Stimulated activated CD4-positive, alpha-beta T cell treated with anti-CD3 and anti-CD28 coated beads, Interleukin-1b, Interleukin-23, amount 100 ng/mL, for 4 hours (primary cell): Measurements from ENCODE around the gene RASGRP2.
A peak's percentile ranks its signal among the peaks of the same experiment; 100 is the strongest.

Source experiments
- DNase-seq, 2 donors: peaks; one replicate each; pipeline ENCODE4 v3.0.0-alpha.2; 2020; ENCODE audit warnings: low read depth in 2 of 2

The RASGRP2 gene

GRCh38 chr11:64771861-64772260 is 27.9 kb upstream of the RASGRP2 start:
- no peak for DNase-seq

DNA sequence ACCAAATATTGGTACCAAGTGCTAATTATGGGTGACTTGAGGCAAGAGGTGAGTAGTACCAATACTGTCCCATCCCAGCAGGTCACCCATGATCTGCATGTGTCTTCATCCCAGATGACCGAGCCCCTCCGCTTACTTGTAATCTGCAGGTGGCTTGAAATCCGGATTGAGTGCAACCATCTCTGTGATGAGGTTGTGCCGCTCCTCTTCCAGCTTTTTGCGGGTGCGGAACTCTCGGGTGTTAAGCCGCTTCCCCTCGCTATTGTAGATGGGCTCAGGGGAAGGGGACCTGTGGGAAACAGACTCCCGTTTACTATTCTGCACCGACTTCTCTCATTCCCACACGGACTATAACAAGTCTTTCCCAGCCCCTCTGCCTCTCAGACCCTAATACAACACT is 26.2 kb upstream of the RASGRP2 start:
- no peak for DNase-seq

- DNase-seq, result no peak
Measured at GRCh38 chr11:64769283-64769682, 25.3 kb upstream of the RASGRP2 start.

DNA sequence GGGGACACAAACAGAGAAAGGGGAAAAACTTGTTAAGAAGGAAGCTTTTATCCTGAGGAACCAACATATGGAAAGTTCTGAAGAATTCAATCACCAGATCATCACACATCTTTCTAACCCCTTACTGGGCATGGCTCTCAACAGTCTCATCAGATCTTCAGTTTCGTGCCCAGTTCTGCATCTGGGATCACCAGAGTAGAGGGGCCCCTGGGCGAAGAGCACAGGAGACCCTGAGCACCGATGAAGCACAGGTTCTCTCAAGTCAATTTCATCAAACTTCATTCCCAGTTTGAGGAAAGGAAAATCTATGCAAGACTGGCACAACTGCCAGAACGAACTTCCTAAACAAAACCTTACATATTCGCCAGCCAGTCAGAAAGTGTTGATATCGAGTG is 24.4 kb upstream of the RASGRP2 start:
- DNase-seq, result no peak

GRCh38 chr11:64767344-64768299 is 23.7 kb upstream of the RASGRP2 start:
- DNase-seq, result peak; percentile 65 to 73

DNA sequence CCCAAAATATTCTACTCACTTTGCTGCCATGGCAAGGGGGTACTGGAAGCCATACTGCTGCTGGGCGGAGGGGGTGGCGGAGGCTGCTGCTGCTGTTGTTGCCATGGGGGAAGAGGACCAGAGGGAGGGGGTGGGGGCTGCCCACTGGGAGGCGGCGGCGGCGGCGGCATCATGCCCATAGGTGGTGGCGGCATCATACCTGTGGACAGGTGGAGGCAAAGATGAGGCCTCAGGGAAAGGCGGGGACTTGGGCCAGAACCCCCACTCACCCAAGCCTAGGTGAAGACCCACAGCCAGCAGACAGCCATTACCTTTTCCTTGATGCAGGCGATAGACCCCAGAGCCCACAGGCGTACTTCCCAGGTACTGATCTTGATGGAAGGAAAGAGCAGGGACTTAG is 22.9 kb upstream of the RASGRP2 start:
- DNase-seq, result no peak

DNA sequence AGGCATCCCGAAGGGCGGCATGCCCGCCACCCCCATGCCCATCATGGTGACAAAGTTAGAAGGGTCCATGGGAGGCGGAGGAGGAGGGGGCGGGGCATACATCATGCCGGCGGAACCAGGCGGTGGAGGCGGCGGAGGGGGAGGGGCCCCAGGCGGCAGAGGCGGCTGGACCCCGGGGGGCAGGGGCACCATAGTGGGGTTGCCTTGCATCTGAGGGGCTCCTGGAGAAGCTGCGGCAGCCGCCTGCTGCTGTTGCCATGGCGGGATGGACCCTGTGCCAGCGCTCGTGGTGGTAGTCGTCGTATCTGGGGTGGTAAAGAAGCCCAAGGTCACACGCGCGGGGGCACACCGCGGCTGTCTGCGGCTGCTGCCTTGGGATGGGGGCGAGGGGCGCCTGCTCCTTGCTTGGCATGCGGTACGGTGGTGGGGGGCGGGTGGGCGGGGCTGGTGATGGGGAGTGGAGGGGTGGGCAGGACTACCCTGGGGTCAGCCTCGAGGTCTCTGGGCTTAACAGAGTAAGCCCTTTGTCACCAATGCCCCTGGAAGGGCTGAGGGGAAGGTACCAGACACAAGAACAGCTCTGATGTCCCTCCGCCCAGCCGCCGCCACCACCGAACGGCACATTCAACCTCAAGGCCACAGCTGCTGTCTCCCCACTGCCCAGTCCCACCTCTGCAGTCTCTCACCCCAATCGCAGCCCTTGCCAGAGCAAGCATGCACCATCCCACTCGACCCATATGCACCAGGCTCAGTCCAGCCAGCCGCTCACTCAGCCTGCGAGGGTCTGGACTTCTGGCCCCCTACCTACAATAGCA is 22.1 kb upstream of the RASGRP2 start:
- DNase-seq, result no peak

- DNase-seq, result no peak
Measured at GRCh38 chr11:64765291-64765850, 21.4 kb upstream of the RASGRP2 start.

DNA sequence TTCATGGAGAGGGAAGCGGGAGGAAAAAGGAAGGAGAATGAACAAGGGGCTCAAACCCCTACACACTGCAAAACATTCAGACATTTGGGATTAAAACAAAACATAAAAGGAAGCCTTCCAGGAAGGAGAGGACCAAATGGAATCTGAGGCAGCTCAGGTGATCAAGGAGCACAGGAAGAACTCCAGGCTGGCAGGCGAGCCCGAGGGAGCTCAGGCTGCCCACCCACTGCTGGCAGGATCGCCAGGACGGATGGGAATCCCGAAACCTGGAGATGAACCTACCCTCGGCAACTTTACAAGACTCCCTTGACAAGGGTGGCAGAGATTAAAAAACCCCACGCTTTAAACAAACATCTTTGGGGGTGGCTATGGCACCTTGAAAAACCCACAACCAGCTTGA is 20.8 kb upstream of the RASGRP2 start:
- DNase-seq, result no peak

DNA sequence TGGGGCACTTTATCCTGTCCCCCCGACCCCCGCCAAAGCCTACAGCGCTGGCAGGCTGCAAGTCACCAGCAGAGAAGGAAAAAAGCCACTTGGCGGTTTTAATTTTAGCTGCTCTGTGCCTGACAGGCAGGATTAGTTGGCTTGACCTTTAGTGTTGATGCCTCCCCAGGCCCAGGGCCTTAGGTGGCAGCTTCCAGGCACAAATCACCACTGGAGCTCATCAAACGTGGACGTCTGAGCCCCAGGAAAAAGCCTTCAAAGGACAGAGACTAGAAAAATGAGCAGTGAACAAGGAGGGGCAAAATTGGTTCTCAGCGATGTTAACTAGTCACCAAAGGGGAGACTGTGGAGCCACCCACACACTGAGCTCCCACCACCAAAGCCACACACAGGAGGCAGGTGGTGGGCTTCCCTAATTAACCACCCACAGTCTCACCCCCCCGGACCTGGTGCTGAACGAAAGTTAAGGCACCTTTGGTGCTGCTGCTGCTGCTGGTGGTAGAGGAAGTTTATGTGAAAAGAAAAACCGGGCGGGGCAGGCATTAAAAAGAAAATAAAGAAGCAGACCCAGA is 20.2 kb upstream of the RASGRP2 start:
- DNase-seq, result no peak

DNA sequence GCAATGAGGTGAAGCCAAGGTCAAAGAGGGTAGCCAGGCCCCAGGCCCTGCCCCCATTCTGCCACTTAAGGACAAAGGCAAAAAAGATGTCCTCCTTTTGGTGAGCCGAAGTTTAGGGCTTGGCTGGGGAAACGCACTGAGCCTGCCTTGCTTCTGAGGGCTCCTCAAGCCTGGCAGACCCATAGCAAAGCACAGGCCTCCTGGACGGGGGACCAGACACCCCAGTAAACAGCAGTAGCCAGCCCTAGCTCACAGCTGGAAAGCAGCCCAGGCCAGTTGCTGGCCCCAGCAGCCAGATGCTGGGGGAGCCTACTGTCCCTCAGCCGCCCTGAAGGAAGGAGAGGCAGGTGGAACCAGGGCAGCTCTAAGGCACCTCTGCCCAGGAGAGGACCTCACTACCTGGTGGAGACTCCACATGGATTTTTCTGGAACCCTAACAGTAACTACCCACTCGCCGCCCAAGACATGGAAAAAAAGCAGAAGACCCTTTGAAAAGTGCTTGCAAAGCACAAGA is 19.6 kb upstream of the RASGRP2 start:
- DNase-seq, result no peak

DNA sequence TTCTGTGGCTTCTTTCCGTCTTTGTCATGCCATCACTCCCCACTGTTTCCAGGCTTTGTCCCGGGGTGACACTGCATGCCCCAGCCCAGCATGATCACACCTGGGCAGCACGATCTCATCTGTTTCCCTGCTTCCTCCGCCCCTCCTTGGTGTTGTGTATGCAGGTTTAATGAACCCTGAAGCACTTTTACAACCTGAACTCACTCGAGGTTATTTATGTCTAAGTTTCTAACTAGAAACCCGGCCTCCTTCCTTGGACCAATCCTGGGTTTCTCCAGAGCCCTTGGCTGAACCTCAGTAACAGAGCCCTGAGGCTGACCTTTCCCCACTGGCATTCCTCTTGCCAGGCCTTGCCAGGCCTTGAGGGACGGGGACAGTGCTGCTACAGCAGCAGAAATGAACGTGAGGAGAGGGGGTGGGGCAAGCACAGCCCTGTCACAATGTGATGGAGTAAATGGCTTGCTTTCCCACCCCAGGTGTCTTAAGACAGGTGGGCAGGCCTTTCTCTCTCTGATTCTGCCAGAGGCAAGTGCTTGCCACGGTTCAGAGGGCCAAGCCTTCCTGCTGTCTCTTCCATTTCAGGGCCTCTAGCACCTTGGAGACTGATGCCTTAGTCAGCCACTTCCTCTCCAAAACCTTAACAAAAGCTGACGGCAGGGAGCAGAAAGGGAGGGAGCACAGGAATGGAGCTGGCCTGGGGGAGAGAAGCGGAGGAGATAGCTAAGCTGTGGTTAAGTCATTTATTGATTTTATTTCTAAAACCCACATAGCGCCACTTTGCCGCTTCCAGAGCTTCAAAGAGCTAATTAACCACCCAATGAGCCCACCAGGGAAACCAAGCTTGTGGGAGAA is 19.0 kb upstream of the RASGRP2 start:
- DNase-seq, result no peak

- no peak for DNase-seq
Measured at GRCh38 chr11:64762277-64762673, 18.3 kb upstream of the RASGRP2 start.

- no peak for DNase-seq
Measured at GRCh38 chr11:64760759-64761420, 16.9 kb upstream of the RASGRP2 start.

DNA sequence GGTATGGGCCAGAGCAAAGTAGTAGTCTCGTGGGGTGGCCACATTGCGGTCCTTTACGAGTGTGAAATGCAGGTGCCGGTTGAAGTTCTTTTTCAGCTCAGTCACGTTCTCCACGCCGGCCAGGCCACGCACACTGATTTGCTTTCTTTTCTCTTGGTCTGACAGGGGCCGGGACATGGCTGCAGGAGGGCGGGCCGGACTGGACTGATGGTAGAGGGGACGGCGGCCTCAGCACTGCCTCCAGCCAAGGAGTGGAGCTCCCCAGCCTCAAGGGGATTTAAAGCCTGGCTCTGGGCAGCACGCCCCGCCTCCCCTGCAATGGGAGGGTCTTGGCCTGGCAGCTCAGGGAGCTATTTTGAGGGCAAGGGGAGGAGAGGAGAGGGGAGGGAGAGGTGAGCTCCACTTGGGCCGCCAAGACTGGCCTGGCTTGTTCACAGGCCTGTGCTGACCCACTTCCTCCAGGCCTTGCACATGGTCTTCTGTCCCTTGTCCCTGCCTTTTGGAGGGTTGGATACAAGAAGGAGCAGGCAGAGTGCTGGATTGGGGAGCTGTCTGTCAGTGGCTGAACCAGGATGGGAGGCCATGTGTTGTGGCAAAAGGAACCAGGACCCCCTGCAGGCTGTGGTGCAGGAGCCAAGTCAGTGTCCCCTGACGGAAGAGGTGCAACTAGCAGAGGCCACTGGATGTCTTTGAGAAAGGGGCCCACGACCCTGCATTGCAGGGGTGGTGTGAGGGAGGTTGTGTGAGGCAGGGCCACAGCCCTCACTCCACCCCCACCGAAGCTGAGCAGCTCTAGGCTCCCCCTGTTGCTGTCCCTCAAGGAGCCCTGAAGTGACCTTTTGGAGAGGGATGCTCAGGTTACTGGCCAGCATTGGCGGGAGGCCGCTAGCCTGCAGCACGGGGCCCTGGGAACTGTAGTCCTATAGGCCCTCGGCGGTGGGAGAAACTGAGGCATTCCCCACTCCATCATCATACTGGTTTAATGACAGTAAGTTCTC is 16.1 kb upstream of the RASGRP2 start, which contains the start of gene PYGM:
PYGM (minus strand) TSS at position 253 of the 998 bp plus-strand sequence; CDS start at position 177, 76 bp downstream.
- DNase-seq, result no peak

DNA sequence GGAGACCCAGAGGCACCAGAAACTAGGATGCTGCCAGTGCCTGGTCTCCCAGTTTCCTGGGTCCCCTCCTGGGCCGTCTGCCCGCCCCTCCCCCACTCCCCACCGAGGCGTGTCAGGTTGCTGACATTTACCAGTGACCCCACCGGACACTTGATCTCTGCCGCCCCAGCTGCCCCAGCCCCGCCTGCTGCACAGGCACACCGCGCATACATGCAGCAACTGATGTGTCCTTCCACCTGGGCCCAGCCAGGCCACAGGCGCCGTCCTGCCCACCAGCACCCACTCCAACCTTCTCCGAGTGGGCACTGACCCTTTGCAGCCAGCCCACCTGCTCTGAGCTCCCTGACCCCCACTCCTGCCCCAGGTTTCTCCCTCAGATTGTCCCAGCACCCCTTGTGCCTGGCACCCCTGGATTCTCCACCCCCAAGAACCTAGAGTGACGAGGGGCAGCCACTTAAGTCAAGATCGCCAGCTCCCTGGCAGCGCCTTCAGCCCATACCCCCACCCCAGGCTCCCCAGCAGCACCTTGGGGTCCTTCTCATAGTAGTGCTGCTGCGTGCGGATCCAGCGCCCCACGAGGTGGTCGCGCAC is 15.3 kb upstream of the RASGRP2 start:
- no peak for DNase-seq

- no peak for DNase-seq
Measured at GRCh38 chr11:64758330-64759079, 14.6 kb upstream of the RASGRP2 start.
